Mammary epithelial cell (primary cell): ENCODE results near the gene CGNL1.

Source experiments
- EZH2 ChIP-seq: IDR thresholded peaks from 2 replicates; pipeline ENCODE4 v1.6.1; 2012; ENCODE audit warnings: low read length, inconsistent platforms, borderline replicate concordance
- TF ChIP-seq, protein P1 (sequence below), 2 donors: IDR thresholded peaks in 1 of 2; conservative IDR thresholded peaks in 1 of 2; 2 replicates each; pipeline ENCODE4 v1.5.1; 2011 to 2012; ENCODE audit warnings: inconsistent platforms in 2 of 2, low read length in 2 of 2, mild to moderate bottlenecking in 2 of 2, control low read depth in 1 of 2, low read depth in 1 of 2; ENCODE audit not compliant: insufficient read depth in 1 of 2; ENCODE audit errors: extremely low read depth in 1 of 2

- TF ChIP-seq, protein P1, sequence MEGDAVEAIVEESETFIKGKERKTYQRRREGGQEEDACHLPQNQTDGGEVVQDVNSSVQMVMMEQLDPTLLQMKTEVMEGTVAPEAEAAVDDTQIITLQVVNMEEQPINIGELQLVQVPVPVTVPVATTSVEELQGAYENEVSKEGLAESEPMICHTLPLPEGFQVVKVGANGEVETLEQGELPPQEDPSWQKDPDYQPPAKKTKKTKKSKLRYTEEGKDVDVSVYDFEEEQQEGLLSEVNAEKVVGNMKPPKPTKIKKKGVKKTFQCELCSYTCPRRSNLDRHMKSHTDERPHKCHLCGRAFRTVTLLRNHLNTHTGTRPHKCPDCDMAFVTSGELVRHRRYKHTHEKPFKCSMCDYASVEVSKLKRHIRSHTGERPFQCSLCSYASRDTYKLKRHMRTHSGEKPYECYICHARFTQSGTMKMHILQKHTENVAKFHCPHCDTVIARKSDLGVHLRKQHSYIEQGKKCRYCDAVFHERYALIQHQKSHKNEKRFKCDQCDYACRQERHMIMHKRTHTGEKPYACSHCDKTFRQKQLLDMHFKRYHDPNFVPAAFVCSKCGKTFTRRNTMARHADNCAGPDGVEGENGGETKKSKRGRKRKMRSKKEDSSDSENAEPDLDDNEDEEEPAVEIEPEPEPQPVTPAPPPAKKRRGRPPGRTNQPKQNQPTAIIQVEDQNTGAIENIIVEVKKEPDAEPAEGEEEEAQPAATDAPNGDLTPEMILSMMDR (conservative IDR thresholded peaks at IDR 0.05 in 1 of 2, IDR thresholded peaks at IDR 0.05 in 1 of 2; ENCODE audit: extremely low read depth in 1 of 2, insufficient read depth in 1 of 2, low read depth in 1 of 2, low read length in 2 of 2), result no peak
- no peak for TF ChIP-seq EZH2
These were observed 8.7 kb upstream of the CGNL1 start for GRCh38 chr15:57367556-57367955.
